CD4-positive, alpha-beta T cell treated with Interleukin-2 at 100 ng/mL for 4 hours (primary cell): ENCODE data around the gene METTL15.
"Not testable (repeated sequence)": the region's sequence is repeated elsewhere in the genome, so short reads cannot be mapped to it uniquely, and the experiment has no call there.

Source experiments
- DNase-seq: peaks from one replicate; pipeline ENCODE4 v3.0.0-alpha.2; 2020; ENCODE audit warnings: low spot score

METTL15 gene

GRCh38 chr11:28223577-28223976 lies 115.4 kb downstream of the METTL15 start:
- DNase-seq, result no peak

GRCh38 chr11:28223994-28224393 lies 115.8 kb downstream of the METTL15 start:
- no peak for DNase-seq

GRCh38 chr11:28227460-28227859 lies 119.3 kb downstream of the METTL15 start:
- DNase-seq, result no peak

GRCh38 chr11:28228196-28228895 lies 120.2 kb downstream of the METTL15 start:
- DNase-seq, result no peak

GRCh38 chr11:28231475-28231874 lies 123.3 kb downstream of the METTL15 start:
- no peak for DNase-seq

GRCh38 chr11:28232649-28233048 lies 124.5 kb downstream of the METTL15 start:
- no peak for DNase-seq

- no peak for DNase-seq
Measured at GRCh38 chr11:28241760-28242159, 133.6 kb downstream of the METTL15 start.

GRCh38 chr11:28242596-28242995 lies 134.4 kb downstream of the METTL15 start:
- no peak for DNase-seq

GRCh38 chr11:28243061-28243460 lies 134.9 kb downstream of the METTL15 start:
- DNase-seq, result no peak

GRCh38 chr11:28243581-28243980 lies 135.4 kb downstream of the METTL15 start:
- DNase-seq, result no peak

GRCh38 chr11:28245131-28245530 lies 136.9 kb downstream of the METTL15 start:
- DNase-seq, result no peak

GRCh38 chr11:28250192-28250591 lies 142.0 kb downstream of the METTL15 start:
- no peak for DNase-seq

- DNase-seq, result no peak
Measured at GRCh38 chr11:28251257-28251656, 143.1 kb downstream of the METTL15 start.

- DNase-seq, result no peak
Measured at GRCh38 chr11:28257761-28258160, 149.6 kb downstream of the METTL15 start.

GRCh38 chr11:28259177-28259843 lies 151.1 kb downstream of the METTL15 start:
- DNase-seq, result no peak

GRCh38 chr11:28268925-28269324 lies 160.7 kb downstream of the METTL15 start:
- no peak for DNase-seq

GRCh38 chr11:28269586-28269985 lies 161.4 kb downstream of the METTL15 start:
- no peak for DNase-seq

- DNase-seq, result not testable (repeated sequence)
Measured at GRCh38 chr11:28272247-28272646, 164.1 kb downstream of the METTL15 start.

- DNase-seq, result no peak
Measured at GRCh38 chr11:28274216-28274615, 166.0 kb downstream of the METTL15 start.

GRCh38 chr11:28284196-28284595 lies 176.0 kb downstream of the METTL15 start:
- no peak for DNase-seq

- no peak for DNase-seq
Measured at GRCh38 chr11:28289444-28289843, 181.3 kb downstream of the METTL15 start.

- not testable (repeated sequence) for DNase-seq
Measured at GRCh38 chr11:28290995-28291394, 182.8 kb downstream of the METTL15 start.

- no peak for DNase-seq
Measured at GRCh38 chr11:28296426-28296825, 188.2 kb downstream of the METTL15 start.

GRCh38 chr11:28298209-28298608 lies 190.0 kb downstream of the METTL15 start:
- no peak for DNase-seq
